Measurements from ENCODE around the gene SYNE1.
"Not testable (repeated sequence)": the region's sequence is repeated elsewhere in the genome, so short reads cannot be mapped to it uniquely, and the experiment has no call there.

SYNE1 gene

DNA sequence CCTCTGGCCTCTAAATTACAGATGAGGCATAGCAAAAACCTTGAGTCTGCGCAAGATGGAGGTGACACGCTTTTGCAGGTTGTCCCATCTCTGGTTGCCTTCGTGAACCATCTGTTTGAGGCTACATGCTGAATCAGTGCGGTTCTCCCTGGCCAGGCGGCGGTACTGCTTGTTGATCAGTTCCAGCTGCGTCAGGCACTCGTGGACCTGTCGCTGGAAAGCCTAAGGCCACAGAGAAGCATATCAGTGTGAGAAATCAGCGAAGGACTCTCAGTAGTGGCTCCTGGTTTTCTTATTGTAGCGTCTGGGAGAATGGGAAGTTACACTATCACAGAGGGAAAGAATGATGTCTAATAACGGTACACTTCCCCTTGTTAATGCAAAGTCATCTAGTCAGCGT is 485.2 kb downstream of the SYNE1 start:
- DNase-seq (ENCODE audit: low read depth, low spot score), result no peak
- H3K4me3 ChIP-seq (ENCODE audit: low read depth, low read length), result no peak overlapping the region
- in situ Hi-C loops (cut with HindIII; ENCODE audit: low sequenced_read_pairs), result no loop called here
- TF ChIP-seq, protein P1, sequence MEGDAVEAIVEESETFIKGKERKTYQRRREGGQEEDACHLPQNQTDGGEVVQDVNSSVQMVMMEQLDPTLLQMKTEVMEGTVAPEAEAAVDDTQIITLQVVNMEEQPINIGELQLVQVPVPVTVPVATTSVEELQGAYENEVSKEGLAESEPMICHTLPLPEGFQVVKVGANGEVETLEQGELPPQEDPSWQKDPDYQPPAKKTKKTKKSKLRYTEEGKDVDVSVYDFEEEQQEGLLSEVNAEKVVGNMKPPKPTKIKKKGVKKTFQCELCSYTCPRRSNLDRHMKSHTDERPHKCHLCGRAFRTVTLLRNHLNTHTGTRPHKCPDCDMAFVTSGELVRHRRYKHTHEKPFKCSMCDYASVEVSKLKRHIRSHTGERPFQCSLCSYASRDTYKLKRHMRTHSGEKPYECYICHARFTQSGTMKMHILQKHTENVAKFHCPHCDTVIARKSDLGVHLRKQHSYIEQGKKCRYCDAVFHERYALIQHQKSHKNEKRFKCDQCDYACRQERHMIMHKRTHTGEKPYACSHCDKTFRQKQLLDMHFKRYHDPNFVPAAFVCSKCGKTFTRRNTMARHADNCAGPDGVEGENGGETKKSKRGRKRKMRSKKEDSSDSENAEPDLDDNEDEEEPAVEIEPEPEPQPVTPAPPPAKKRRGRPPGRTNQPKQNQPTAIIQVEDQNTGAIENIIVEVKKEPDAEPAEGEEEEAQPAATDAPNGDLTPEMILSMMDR (IDR thresholded peaks at IDR 0.05; ENCODE audit: low read depth, low read length), result no peak

DNA sequence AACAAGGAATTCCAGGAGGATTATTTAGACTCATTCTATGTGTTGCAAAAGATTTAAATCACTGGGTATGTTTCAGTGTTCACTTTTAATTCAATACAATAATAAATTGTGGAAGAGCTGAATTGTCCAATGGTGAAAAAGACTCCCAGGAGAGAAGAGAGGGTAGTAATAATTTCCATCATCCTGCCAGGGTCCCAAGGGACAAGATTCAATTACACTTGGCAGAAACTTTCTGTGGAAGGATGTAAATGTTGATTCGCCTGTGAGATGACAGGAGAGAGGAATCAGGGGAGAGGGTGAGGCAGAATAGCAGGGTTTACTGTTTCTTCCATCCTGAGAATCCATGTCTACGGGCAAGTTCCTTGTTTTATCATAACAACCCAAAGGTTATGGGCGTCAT is 487.0 kb downstream of the SYNE1 start:
- in situ Hi-C loops (cut with HindIII; ENCODE audit: low sequenced_read_pairs), result no loop called here
- TF ChIP-seq, protein P1 (IDR thresholded peaks at IDR 0.05; ENCODE audit: low read depth, low read length), result no peak
- no peak overlapping the region for H3K4me3 ChIP-seq (ENCODE audit: low read depth, low read length)
- no peak for DNase-seq (ENCODE audit: low read depth, low spot score)

DNA sequence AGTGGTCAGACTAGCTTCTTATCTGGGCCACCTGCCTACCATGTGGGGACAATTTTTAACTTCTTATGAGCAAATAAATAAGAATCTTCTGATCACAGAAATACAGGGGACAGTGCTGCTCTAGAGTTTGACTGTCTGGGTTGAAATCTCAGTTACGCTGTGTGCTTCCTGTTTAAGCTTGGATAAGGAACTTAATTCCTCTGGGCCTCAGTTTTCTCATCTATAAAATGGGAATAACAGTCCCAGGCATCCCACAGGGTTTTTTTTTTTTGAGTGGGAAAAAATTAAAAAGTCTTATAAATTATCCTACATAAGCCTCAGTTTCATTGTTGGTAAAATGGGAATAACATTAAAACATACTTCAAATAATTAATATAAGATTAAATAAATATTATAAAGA is 488.8 kb downstream of the SYNE1 start:
- H3K4me3 ChIP-seq (ENCODE audit: low read depth, low read length), result no peak overlapping the region
- no peak for DNase-seq (ENCODE audit: low read depth, low spot score)
- TF ChIP-seq, protein P1 (IDR thresholded peaks at IDR 0.05; ENCODE audit: low read depth, low read length), result no peak
- in situ Hi-C loops (cut with HindIII; ENCODE audit: low sequenced_read_pairs), result no loop called here

DNA sequence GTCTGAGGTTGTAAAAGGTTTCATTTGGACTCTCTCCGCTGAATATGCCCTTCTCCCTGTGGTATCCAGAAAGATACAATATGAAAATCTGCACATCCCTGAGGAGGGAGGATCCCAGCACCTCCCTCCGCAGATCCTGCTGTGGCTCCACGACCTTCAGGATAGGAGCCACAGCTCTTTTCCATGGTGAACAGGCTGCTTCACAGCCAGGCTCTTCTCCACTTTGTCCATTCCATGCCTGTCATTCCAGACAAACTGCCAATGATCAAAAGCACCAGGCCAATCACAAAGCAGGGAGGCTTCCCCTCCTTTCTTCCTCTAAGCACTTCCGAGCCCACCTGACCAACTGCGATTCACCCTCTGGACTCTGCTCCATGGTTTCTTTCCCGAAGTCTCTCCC is 489.9 kb downstream of the SYNE1 start:
- no peak overlapping the region for H3K4me3 ChIP-seq (ENCODE audit: low read depth, low read length)
- in situ Hi-C loops (cut with HindIII; ENCODE audit: low sequenced_read_pairs), result no loop called here
- TF ChIP-seq, protein P1 (IDR thresholded peaks at IDR 0.05; ENCODE audit: low read depth, low read length), result no peak

DNA sequence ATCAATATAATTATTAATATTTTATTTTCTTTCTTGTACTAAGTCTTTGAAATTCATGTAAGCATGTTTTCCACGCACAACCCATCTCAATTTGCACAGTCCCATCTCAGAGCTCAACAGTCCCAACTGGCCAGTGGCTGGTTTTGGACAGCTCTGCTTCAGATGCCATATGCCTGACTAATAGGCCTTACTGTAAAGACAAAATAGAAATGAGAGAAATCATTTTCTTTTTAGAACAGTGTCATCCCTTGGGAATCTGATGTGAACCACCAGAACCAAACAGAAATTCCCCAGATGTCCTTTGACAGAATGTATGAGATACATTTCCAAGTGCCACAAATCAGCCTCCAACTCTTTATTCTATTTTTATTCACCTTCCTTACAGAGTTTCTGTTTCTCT is 490.8 kb downstream of the SYNE1 start:
- TF ChIP-seq, protein P1 (IDR thresholded peaks at IDR 0.05; ENCODE audit: low read depth, low read length), result no peak

More for the DNA sequence above, 489.9 kb downstream of the SYNE1 start:
- no peak for DNase-seq (ENCODE audit: low read depth, low spot score)

DNA sequence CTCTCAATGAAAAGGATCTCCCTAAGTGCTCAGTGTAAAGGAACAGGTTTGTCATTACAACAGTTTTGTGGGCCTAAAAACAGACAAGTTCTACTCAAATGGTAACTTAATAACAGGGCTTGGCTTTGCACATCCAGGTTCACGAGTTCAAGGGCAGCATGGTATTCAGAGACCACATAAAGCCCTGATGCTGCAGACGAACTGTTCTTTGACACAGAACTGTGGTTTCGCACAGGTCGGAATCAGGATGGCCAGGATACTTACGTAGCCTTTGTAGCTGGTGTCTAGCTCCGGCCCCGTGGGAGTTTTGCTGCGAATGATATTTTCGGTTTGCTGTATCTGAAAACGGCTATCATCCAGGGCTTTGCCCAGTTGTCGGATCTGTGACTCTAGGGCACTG is 493.8 kb downstream of the SYNE1 start:
- DNase-seq (ENCODE audit: low read depth, low spot score), result no peak
- TF ChIP-seq, protein P1 (IDR thresholded peaks at IDR 0.05; ENCODE audit: low read depth, low read length), result no peak
- in situ Hi-C loops (cut with HindIII; ENCODE audit: low sequenced_read_pairs), result no loop called here
- H3K4me3 ChIP-seq (ENCODE audit: low read depth, low read length), result no peak overlapping the region

More for the DNA sequence above, 490.8 kb downstream of the SYNE1 start:
- no peak overlapping the region for H3K4me3 ChIP-seq (ENCODE audit: low read depth, low read length)
- DNase-seq (ENCODE audit: low read depth, low spot score), result peak; percentile 79
- in situ Hi-C loops (cut with HindIII; ENCODE audit: low sequenced_read_pairs), result no loop called here

DNA sequence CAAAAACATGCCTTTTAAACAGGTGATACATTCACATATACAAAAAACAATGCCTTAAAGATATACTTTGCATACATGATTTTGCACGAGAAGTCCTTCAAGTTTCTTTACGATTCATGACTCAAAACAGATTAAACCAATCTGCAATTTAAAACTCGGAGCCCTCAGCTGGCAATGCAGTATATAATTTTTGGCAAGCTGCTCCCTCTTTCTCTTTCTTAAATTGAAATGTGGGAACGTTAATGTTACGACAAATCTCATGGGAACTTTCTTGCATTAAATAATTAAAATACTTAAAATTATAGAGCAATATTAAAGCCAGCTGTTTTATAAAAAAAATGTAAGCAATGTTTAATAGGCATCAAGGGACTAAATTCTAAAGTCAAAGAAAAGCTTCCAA is 495.1 kb downstream of the SYNE1 start:
- in situ Hi-C loops (cut with HindIII; ENCODE audit: low sequenced_read_pairs), result no loop called here
- no peak for DNase-seq (ENCODE audit: low read depth, low spot score)
- no peak overlapping the region for H3K4me3 ChIP-seq (ENCODE audit: low read depth, low read length)
- TF ChIP-seq, protein P1 (IDR thresholded peaks at IDR 0.05; ENCODE audit: low read depth, low read length), result no peak

DNA sequence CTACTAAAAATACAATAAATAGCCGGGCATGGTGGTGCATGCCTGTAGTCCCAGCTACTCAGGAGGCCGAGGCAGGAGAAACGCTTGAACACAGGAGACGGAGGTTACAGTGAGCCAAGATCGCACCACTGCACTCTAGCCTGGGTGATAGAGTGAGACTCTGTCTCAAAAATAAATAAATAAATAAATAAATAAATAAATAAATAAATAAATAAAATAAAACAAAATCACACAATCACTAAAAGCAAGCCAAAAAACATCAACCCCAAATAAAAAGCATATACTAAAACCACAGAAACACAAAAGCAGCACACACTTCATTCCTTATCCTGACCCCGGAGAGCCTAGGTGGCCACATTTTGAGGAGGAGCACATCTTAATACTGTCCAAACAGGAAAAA is 498.8 kb downstream of the SYNE1 start:
- H3K4me3 ChIP-seq (ENCODE audit: low read depth, low read length); DNase-seq (ENCODE audit: low read depth, low spot score); in situ Hi-C loops (cut with HindIII; ENCODE audit: low sequenced_read_pairs): not testable (repeated sequence)

Data from astrocyte of the spinal cord (primary cell).